GM19043 (cell line): ENCODE results near the gene NSUN6.

ENCODE experiments used
- ATAC-seq: cut with Tn5 transposase; IDR thresholded peaks from one replicate; pipeline ENCODE4 v1.9.1; 2021; ENCODE audit warnings: low read depth; ENCODE audit not compliant: unreplicated experiment

The NSUN6 gene

DNA sequence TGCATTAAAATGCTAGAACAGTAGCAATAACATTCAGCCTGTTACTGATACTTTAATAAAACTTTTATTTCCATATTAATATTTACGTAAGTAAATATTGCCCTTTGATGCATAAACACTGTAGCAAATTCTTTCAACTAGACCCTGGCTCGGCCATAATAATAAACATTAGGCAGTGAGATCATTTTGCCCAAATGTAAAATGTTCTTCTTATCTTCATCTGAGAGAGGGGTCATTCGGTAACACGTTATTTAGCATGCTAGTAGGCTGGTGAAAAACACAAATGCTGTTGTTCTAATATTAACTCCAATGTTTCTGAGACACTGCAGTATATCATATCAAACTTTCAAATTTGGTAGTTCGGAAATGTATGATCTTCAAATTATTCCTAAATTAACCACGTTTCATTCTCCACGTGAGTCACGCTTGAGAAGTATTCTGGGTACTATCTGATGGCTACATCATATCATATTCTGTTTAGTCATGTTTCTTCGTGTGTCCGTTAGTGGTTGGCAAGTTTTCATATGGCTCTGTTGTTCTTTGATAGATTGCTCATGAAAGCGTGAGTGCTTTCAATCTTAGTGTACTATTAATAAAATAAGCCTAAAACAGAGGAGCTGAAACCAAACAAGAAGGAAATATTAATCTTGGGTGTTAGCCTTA, 145.8 kb downstream of the NSUN6 start:
- ATAC-seq, result no peak

DNA sequence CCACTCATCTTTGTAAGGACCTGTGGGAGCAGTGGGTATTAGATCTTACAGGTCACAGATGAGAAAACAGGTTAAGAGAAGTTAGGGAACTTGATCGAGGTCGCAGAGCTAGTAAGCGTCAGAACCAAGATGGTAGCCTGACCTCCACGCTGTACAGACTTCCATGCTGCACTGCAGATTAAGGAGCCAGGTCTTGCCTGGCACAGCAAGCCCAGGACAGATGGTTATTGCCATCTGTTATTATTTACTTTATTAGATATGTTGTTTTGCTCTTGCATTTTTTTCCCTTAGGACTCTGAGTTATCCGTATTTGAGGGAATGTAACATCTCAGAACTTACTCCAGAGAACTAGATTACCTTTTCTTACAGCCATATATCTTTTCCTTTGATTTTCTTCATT, 147.2 kb downstream of the NSUN6 start:
- ATAC-seq, result no peak

DNA sequence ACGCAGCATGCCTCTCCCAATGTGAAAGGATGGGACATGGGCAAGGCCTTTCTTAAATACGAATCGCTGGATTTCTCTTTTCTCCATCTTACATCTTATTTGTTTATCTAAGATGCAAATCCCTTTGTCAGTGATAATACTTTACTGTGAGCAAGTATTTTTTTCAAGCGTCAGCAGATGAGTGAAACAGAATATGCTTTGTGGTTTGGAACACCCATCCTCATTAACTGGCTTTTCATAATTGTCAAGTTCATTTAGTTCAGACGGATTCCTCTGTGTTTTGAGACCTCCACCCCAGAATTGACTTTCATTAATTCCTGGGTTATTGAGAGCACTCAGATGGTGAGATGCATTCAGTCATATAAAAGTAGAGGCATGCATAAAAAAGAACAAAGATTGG, 149.8 kb downstream of the NSUN6 start:
- ATAC-seq, result no peak

DNA sequence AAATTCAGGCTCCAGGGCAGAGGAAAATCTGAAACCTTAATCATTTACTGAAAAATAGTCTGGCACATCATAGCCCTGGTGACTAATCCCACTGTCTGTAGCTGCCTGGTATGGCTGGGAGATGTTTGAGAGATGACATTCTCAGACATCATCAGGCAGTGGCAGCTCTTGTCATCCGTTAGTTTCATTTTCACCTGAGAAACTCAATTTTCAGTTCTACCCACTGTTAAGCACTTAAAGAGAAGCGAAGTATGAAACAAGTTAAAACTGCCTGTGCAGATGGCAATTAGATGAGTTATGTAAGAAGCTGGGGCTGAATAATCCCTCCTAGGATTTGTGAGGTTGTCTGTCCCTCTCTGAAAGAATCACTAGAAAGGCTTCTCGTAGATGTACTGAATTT, 150.2 kb downstream of the NSUN6 start:
- peak; percentile 82 for ATAC-seq

DNA sequence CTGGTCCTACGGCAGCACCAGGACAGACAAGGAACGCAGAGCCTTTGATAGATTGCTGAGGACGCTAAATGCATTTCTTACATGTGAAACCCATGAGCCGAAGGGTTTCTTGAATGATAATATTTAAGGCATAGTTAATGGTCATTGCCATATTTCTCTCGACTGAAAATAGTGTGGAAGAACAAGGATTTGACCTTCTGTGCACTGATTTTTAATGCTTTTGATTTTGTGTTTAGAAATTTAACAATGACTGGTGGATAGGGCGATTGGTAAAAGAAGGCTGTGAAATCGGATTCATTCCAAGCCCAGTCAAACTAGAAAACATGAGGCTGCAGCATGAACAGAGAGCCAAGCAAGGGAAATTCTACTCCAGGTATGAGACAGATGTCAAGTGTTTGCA, 150.8 kb downstream of the NSUN6 start:
- ATAC-seq, result no peak

DNA sequence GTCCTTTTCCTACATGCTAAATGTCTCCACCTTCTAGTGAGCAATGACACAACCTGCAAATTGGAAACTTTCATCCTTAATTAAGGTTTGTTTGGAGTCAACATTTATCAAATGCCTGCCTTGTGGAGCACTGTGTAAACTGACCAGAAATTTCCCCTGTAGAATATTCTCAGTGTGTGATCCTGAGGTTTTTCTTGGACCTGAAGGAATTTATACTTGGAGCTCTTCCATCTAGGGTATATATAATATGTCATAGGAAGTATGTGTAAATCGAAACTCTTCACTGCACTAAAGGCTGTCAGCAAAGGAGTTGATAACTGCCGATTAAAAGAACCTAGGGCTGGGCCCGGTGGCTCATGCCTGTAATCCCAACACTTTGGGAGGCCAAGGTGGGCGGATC, 152.4 kb downstream of the NSUN6 start:
- no peak for ATAC-seq

DNA sequence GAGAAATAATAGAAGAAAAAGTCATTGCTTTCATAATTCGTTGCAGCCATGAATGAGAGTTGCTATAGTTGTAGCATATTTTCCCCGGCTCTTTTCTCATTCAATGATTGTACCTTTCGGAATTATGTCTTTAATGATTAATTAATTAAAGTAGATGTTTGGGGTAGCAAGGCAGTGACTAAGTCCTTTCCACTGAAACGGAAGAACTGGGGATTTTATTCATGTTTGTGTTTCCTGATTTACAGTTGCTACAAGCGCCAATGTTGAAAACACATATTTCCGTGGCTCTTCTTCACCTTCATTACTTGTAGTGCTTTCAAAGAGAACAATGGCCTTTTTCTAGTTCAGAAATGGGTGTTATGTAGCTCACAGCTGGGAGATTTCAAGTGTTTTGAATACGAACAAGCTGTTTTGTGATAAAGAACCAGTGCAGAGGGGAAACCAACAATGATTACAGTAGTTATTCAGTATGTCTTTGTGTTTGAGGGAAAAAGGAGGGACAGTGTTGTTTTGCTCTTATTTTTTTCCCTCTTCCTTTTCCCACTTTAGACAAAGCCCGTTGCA, 153.5 kb downstream of the NSUN6 start:
- ATAC-seq, result no peak
